IPS DF 4.7 (cell line): ENCODE results near the gene PARP15.
"Not testable (repeated sequence)": the region's sequence is repeated elsewhere in the genome, so short reads cannot be mapped to it uniquely, and the experiment has no call there.

ENCODE experiments used
- DNase-seq: peaks from one replicate; pipeline ENCODE4 v3.0.0-alpha.2; 2013; ENCODE audit warnings: low spot score; ENCODE audit errors: extremely low read depth

PARP15 gene

DNA sequence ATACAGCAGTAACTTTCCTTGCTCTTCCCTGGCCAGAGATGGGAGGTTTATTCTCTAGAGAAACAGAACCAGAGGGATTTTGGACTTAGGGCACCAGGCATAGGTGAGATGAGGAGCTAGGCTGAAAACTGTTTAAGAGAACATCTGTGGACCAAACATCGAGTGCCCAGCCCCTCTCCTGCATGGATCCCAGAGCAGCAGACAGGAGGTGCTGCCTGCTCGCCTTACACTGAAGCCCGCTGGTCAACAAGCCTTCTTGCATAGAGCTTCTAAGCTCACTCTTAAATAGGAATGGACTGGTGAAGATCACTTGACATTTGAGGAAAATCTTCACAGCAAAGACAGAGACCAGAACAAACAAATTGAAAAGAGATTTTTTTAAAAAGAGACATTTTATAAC is 41.2 kb downstream of the PARP15 start:
- DNase-seq = no peak

DNA sequence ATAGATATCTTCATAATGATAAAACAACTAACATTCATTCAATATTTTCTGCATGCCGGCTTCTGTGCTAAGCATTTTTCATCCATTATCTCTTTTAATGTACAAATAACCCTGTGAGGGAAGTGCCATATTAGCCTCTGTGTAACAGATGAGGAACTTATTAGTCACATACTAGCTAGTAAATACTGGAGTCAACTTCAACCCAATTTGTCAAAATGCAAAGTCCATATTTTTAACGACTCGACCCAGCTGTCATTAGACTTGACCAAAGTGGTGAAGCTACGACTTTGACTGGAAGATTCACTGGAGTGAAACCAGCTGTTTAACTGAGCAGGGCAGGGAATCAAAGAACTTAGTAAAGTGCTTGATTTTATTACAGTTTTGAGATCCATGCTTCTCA is 41.6 kb downstream of the PARP15 start:
- DNase-seq = no peak

DNA sequence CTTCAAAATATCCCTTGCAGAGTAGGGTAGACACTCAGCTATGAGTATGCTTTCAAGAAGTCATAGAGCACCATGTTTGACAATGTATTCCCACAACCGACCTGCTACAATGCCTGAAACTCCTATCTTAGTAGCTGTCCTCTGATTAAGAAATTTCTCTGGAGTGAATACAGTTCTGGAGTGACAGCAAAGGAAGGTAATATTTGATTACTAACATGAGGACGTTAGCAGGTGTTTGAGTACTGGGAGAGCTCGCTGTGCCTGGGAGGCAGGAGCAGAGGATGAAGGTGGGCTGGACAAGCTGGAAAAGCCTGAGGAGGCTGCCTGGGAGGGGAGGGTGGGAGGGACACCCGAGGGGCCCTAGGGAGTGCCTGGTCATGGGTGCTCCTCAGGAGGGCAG is 42.9 kb downstream of the PARP15 start:
- no peak for DNase-seq

DNA sequence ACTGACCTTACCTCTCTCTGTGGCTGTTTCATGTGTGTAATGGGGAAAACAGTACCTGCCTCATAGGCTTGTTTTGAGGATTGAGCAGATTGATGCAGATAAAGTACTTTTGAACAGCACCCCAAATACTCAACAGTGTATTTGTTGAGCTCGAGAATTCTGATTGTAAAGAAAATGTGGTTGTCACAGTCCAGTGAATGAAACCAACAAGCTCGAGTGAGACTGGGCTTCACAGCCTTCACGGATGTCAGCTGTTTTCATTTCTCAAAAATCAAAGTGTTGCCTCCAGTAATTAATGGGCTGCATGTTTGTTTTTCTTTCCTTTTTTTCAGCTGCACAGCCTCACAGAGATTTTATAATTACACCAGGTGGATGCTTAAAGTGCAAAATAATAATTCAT is 43.7 kb downstream of the PARP15 start:
- DNase-seq = no peak

DNA sequence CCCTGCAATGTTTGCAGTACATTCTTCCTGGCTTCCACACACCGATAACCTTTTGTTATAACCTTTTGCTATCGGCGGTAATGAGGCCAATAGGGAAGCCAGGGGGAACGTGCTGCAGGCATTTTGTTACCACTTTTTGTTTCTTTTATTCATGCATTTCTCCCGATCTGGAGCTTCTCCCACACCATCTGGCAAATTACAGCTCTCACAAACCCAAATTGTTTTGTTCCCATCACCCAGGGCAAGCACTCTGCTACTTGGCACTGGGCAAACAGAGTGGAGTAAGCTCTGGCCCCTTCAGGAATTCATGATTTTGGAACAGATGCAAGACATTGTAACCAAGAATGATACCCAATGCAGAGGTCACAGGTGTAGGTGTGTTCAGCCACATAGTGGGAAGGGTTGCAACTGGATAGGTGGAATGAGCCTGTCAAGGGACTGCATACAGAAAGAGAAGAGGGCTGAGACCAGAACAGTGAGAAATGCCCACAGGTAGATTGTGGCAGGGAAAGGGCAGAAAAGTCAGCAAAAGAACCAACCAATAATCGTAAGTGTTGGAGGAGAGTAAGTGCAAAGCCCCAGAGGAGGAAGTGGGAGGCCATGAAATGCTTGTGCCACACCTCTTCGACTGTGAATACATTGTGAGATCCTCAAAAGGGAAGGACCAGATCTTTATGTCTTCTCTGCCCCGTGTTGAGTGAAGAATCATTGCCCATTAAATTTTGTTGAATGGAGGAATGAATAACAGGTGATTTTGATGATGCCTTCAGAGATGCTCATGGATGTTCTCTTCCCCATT is 45.8 kb downstream of the PARP15 start:
- DNase-seq = no peak

DNA sequence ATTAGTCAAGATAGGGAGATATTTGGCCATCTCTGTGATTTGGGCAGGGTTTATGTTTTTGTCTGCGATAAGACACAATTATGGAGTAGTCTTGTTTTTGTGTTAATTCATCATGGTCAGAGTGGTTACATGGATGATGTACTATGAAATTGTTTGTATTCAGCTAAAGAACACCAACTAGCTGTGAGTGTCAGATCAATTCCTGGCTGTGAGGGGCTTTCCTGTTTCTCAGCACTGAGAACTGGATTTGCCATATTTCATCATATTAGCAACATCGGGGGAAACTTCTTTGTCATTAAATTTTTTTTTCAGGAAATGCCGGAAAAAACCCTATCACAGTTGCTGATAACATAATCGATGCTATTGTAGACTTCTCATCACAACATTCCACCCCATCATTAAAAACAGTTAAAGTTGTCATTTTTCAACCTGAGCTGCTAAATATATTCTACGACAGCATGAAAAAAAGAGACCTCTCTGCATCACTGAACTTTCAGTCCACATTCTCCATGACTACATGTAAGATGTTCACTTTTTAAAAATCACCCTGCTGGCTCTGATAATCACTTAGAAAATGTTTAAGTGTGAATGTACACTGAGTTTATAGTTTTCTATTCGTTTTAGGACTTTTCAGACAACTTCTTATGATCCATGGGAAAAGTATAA is 49.2 kb downstream of the PARP15 start:
- no peak for DNase-seq

DNA sequence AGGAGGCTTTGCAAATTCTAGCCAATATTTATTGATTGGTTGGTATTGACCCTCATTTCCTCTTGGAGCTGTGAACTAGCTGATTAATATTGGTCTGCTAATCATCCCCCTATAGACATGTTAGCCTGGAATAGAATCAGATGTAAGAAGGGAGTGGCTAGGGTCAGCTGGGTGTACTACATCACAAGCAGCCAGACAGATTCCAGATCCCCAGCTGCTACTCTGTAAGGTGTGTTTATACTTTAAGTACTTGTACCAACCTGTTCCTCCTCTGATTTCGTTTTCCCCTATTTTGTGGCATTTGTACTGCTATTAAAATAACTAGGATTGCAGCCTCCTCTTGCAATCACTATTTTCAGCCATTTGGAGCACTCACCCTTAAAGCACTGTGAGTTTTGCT is 49.9 kb downstream of the PARP15 start:
- DNase-seq = no peak

DNA sequence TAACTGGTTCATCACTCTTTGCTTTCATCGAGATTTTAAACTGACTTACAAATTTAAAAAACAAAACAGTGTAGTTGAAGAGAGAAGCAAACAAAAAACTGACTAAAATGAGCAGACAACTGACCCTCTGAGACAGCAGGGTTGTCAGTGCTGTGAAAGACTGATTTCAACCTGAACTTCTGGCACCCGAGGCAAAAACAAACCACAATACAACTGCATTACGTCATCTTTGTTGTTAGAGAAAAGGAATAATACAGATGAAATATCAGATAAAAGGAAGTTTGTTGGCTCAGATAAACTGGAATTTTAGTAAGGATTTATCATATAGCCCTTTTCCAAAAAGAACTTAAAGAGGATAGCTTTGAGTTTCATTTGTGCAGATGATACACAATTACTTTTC is 51.1 kb downstream of the PARP15 start:
- DNase-seq = no peak

DNA sequence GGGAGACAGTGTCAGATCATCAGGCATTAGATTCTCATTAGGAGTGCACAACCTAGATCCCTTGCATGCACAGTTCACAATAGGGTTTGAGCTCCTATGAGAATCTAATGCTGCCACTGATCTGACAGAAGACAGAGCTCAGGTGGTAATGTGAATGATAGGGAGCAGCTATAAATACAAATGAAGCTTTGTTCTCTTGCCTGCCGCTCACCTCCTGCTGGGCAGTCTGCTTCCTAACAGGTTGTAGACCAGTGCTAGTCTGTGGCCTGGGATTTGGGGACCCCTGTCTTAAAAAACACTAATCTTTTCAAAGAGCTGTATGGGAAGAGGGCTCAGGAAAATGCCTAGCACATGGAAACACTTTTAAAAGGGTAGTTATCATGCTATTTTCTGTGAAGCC is 52.3 kb downstream of the PARP15 start:
- no peak for DNase-seq

DNA sequence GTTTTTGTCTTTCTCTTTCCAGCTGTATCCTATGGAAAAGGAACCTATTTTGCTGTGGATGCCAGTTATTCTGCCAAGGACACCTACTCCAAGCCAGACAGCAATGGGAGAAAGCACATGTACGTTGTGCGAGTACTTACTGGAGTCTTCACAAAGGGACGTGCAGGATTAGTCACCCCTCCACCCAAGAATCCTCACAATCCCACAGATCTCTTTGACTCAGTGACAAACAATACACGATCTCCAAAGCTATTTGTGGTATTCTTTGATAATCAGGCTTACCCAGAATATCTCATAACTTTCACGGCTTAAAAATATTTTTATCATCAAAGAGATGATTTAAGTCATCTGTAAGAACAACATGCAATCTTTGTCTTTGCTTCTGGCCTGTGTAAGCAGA is 58.3 kb downstream of the PARP15 start:
- DNase-seq = no peak

DNA sequence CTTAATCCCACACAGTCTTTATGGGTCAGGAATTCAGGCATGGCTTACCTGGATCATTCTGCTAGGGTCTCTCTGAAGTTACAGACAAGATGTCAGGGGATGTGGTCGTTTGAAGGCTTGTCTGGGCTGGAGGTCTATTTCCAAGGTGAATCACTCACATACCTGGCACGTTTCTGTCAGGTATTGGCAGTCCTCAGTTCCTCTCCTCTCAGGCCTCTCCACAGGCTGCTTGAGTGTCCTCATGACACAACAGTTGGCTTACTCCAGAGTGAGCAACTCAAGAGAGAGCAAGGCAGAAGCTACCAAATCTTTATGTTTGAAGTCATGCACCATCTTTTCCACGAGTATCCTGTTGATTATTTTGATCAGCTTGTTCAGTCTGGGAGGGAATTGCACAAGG is 59.2 kb downstream of the PARP15 start:
- no peak for DNase-seq

DNA sequence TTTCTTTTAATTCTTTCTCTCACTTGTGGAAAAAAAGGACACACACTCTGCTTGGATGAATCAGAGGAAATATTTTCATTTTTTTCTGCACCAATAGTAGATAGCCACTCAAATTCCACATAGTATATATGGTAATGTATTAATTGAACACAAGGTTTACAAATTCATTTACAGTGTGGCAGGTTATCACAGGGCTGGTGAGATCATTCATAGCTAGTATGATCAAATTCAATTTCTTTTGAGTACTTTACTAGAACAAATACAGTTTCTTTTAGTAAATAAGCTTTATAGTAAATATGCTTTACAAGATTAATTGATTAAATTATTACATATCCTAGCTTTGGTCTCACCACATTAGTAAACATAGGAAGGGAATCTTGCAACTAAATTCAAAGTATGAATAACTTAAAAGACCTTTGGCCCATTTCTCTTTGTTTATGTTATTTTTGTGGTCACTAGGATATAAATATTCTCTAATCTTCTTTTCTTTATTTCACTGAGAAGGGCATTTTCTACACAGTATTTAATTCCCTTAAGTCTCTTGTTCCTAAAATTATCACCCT is 63.1 kb downstream of the PARP15 start:
- DNase-seq = no peak

DNA sequence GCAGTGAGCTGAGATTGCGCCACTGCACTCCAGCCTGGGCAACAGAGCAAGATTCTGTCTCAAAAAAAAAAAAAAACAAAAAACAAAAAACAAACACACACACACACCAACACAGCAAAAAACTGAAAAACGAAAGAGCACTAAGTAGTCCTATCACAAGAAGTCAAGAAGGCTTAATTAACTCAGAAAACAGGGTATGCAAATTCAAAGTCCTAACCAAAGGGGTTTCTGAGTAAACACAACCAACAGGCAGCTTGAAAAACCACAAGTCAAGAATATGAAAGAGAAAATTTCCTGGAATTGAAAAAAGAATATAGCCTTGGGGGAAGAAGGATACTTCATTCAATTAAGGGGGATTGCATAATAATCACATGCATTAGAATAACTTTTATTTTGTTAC is 65.5 kb downstream of the PARP15 start:
- no peak for DNase-seq

DNA sequence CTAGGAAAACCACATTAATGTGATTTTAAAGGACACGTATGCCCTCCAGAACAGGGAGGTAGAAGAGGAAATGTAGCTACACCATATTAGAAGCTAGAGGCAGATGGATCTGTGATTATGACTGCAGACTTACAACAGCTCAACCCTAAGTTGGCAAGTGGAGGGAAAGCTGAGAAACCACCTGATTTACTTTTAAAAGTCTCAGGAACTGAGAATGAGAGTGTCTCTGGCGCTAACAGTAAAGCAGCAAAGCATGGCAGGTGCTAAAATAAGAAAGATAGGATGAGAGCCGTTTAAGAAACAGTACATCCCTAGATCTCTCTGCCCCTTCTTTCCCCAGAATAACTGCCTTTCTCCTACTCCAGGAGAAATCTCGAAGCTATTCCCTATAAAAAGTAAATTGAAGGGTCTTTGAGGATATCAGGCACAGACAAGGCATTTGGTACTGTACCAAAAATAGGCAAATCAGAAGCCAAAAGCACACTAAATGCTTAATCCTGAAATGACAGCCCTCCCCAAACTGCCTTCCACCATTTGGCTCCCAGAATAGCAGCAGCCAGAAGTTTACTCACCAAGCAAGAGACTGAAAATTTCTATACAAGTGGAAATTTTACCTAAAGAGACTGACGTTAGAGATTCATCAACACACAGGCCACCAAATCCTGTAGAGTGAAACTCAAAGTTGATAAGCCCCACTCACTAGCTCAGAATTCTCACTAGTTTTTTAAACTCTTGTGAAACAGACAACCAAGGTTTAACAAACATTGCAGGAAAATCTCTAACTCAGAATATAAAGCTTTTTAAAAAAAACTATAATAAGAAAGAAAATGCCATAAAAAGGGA is 68.9 kb downstream of the PARP15 start:
- DNase-seq = no peak

DNA sequence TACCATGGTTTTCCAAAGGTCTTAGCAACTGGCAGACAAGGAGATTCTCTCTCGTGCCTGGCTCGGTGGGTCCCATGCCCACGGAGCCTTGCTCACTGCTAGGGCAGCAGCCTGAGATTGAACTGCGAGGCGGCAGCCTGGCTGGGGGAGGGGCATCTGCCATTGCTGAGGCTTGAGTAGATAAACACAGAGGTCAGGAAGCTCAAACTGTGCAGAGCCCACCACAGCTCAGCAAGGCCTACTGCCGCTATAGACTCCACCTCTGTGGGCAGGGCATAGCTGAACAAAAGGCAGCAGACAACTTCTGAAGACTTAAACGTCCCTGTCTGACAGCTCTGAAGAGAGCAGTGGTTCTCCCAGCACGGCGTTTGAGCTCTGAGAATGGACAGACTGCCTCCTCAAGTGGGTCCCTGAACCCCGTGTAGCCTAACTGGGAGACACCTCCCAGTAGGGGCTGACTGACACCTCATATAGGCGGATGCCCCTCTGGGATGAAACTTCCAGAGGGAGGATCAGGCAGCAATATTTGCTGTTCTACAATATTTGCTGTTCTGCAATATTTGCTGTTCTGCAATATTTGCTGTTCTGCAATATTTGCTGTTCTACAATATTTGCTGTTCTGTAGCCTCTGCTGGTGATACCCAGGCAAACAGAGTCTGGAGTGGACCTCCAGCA is 73.9 kb downstream of the PARP15 start:
- DNase-seq = not testable (repeated sequence)

DNA sequence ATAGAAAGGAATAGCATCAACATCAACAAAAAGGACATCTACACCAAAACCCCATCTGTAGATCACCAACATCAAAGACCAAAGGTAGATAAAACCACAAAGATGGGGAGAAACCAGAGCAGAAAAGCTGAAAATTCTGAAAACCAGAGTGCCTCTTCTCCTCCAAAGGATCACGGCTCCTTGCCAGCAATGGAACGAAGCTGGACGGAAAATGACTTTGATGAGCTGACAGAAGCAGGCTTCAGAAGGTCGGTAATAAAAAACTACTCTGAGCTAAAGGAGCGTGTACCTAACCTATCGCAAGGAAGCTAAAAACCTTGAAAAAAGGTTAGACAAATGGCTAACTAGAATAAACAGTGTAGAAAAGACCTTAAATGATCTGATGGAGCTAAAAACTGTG is 74.5 kb downstream of the PARP15 start:
- not testable (repeated sequence) for DNase-seq

DNA sequence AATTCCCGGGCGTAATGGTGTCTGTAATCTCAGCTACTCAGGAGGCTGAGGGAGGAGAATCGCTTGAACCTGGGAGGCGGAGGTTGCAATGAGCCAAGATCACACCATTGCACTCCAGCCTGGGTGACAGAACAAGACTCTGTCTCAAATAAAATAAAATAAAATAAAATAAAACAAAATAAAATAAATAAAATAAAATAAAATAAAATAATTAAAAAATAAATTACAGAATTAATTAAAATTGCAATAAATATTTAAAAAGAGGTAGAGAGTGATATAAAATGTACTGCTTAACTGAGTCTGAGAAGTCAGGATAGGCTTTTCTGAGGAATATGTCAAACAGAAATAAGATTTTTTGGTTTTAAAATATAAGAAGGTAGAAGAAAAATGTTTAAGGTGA is 80.9 kb downstream of the PARP15 start:
- DNase-seq = not testable (repeated sequence)

DNA sequence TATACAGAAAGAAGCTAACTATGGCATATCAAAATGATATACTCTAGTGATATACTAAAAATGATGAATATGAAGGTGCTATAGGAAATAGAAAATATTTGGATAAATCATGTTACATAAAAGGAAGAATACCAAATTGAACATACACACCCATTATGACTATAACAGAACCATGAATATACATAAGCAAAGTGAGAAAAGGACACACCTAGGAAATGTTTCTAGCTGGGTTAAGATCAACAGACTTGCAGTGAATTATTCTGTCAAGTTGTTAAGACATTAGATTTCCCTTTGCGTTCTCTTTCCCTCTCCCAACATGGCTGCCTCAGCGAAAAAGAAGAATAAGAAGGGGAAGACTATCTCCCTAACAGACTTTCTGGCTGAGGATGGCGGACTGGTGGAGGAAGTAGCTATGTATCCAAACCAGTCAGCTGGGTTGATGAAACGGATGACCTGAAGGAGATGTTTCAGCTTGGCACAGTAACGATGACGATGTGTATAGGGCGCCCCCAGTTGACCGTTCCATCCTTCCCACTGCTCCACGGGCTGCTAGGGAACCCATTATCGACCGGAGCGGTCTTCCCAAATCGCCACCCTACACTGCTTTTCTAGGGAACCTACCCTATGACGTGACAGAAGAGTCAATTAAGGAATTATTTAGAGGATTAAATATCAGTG is 83.0 kb downstream of the PARP15 start:
- no peak for DNase-seq

DNA sequence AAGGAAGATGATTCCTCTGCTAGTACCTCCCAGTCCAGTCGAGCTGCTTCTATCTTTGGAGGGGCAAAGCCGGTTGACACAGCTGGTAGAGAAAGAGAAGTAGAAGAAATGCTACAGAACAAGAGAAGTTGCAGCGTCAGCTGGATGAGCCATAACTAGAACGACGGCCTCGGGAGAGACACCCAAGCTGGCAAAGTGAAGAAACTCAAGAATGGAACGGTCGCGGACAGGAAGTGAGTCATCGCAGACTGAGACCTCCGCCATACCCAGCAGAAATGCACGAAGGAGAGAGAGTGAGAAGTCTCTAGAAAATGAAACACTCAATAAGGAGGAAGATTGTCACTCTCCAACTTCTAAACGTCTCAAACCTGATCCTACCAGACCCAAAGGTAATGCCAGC is 84.2 kb downstream of the PARP15 start:
- DNase-seq = no peak

DNA sequence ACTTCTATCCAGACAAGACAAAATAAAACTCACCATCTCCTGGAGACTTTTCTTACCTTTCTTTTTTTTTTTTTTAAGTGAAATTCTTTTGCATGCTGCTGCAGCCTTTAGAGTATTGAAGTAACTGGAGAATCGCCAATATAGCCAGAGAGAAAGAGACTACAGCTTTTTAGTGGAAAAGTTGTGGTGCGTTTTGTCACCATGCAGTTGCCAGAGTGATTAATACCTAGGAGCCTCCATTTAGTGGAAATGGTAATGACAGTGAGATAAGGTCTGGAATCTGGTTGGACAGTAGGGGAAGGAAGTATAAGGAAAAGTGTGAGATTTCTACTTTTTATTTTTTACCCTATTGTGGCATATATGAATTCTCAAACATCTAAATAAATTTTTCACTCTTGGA is 85.1 kb downstream of the PARP15 start:
- DNase-seq = no peak
